C4-2B (cell line): ENCODE results near the gene SPG7.

ENCODE experiments used
- CTCF ChIP-seq: fragments of 450-650 bp; conservative IDR thresholded peaks from 2 replicates; pipeline ENCODE4 v1.5.1; 2017; ENCODE audit warnings: mild to moderate bottlenecking
- ZFX ChIP-seq: fragments of 450-650 bp; IDR thresholded peaks from 2 replicates; pipeline ENCODE4 v1.6.1; 2017

- no peak for TF ChIP-seq CTCF
- no peak for TF ChIP-seq ZFX
Measured at GRCh38 chr16:89581861-89582563, 73.8 kb downstream of the SPG7 start.
